Measurements from ENCODE around the gene MCUR1.

The MCUR1 gene

DNA sequence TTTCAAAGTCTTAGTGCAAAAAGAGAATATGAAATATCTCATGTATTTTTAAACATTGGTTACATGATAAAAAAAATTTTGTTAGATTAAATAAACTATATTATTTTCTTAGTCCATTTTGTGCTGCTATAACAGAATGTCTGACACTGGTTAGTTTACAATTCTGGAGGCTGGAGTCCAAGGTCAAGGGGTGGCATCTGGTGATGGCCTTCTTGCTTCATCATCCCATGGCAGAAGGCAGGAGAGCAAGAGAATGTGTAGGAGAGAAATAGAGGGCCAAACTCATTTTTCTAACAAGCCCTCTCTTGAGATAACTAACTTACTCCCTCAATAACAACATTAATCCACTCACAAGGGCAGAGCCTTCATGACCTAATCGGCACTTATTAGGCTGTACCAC is 11.5 kb upstream of the MCUR1 start:
- Histone ChIP-seq H3K4me3 (IDR thresholded peaks at IDR 0.05; ENCODE audit: insufficient read depth, low read depth, low read length) (no peak overlapping the region), H3K79me2 (ENCODE audit: insufficient read depth, low read depth) (no peaks in the 10 kb centered on the region), H2AFZ (ENCODE audit: low read depth) (no peak overlapping the region), H3K27me3 (ENCODE audit: insufficient read depth, low read depth) (no peaks in the 10 kb centered on the region), H3K4me2 (no peak overlapping the region), H3K4me1 (ENCODE audit: low read depth, poor library complexity, severe bottlenecking) (no peaks in the 10 kb centered on the region), H3K36me3 (ENCODE audit: insufficient read depth) (no peaks in the 10 kb centered on the region), H3K9ac (no peak overlapping the region), H4K20me1 (ENCODE audit: insufficient read depth) (no peaks in the 10 kb centered on the region), H3K27ac (no peak overlapping the region)
- no peak for TF ChIP-seq CTCF (conservative IDR thresholded peaks at IDR 0.05; ENCODE audit: low read depth, low read length)

GRCh38 chr6:13818341-13818740 is 4.0 kb upstream of the MCUR1 start:
- H3K27me3 ChIP-seq (ENCODE audit: insufficient read depth, low read depth), result no peaks in the 10 kb centered on the region
- no peaks in the 10 kb centered on the region; the same call in 1 of the 2 replicates for H3K79me2 ChIP-seq (ENCODE audit: insufficient read depth, low read depth)
- no peak overlapping the region for H3K27ac ChIP-seq
- no peaks in the 10 kb centered on the region for H3K36me3 ChIP-seq (ENCODE audit: insufficient read depth)
- no peak overlapping the region for H2AFZ ChIP-seq (ENCODE audit: low read depth)
- H3K4me2 ChIP-seq, result no peak overlapping the region
- H3K4me3 ChIP-seq (IDR thresholded peaks at IDR 0.05; ENCODE audit: insufficient read depth, low read depth, low read length), result no peak overlapping the region
- H4K20me1 ChIP-seq (ENCODE audit: insufficient read depth), result no peaks in the 10 kb centered on the region
- H3K4me1 ChIP-seq (ENCODE audit: low read depth, poor library complexity, severe bottlenecking), result peaks cover 10% of the 10 kb centered on the region
- H3K9ac ChIP-seq, result no peak overlapping the region
- TF ChIP-seq CTCF (conservative IDR thresholded peaks at IDR 0.05; ENCODE audit: low read depth, low read length), result no peak

- H4K20me1 ChIP-seq (ENCODE audit: insufficient read depth), result 0 out of 2 replicates have a peak, but pooled peaks cover 5% of the 10 kb centered on the region
- H3K27ac ChIP-seq, result peak overlapping the region; percentile 98
- no peak for TF ChIP-seq CTCF (conservative IDR thresholded peaks at IDR 0.05; ENCODE audit: low read depth, low read length)
- H3K4me2 ChIP-seq, result peak overlapping the region; percentile 91
- H3K9ac ChIP-seq, result peak overlapping the region; percentile 90
- H3K27me3 ChIP-seq (ENCODE audit: insufficient read depth, low read depth), result no peaks in the 10 kb centered on the region
- H2AFZ ChIP-seq (ENCODE audit: low read depth), result peak overlapping the region; percentile 92
- peaks cover 38% of the 10 kb centered on the region for H3K4me1 ChIP-seq (ENCODE audit: low read depth, poor library complexity, severe bottlenecking)
- no peaks in the 10 kb centered on the region for H3K36me3 ChIP-seq (ENCODE audit: insufficient read depth)
- H3K4me3 ChIP-seq (IDR thresholded peaks at IDR 0.05; ENCODE audit: insufficient read depth, low read depth, low read length), result no peak overlapping the region
- peaks cover 31% of the 10 kb centered on the region for H3K79me2 ChIP-seq (ENCODE audit: insufficient read depth, low read depth)
Measured at GRCh38 chr6:13814938-13815575, 700 bp upstream of the MCUR1 start.

- H3K4me1 ChIP-seq (ENCODE audit: low read depth, poor library complexity, severe bottlenecking), result peaks cover 38% of the 10 kb centered on the region
- no peaks in the 10 kb centered on the region for H3K36me3 ChIP-seq (ENCODE audit: insufficient read depth)
- H2AFZ ChIP-seq (ENCODE audit: low read depth), result peak overlapping the region; percentile 82
- no peak for TF ChIP-seq CTCF (conservative IDR thresholded peaks at IDR 0.05; ENCODE audit: low read depth, low read length)
- H3K79me2 ChIP-seq (ENCODE audit: insufficient read depth, low read depth), result peaks cover 39% of the 10 kb centered on the region
- peak overlapping the region; percentile 65 for H3K4me2 ChIP-seq
- no peaks in the 10 kb centered on the region for H3K27me3 ChIP-seq (ENCODE audit: insufficient read depth, low read depth)
- H4K20me1 ChIP-seq (ENCODE audit: insufficient read depth), result 0 out of 2 replicates have a peak, but pooled peaks cover 5% of the 10 kb centered on the region
- peak overlapping the region; percentile 90 for H3K9ac ChIP-seq
- H3K27ac ChIP-seq, result peak overlapping the region; percentile 98
- no peak overlapping the region for H3K4me3 ChIP-seq (IDR thresholded peaks at IDR 0.05; ENCODE audit: insufficient read depth, low read depth, low read length)
Measured at GRCh38 chr6:13813621-13814175, 659 bp downstream of the MCUR1 start.
